Activated gamma-delta T cell treated with Interleukin-2 at 50 U/mL for 16 hours (primary cell): ENCODE measurements around the gene LYSMD2.

Experiments used
- DNase-seq: peaks from one replicate; pipeline ENCODE4 v3.0.0-alpha.2; 2020

LYSMD2 gene

DNA sequence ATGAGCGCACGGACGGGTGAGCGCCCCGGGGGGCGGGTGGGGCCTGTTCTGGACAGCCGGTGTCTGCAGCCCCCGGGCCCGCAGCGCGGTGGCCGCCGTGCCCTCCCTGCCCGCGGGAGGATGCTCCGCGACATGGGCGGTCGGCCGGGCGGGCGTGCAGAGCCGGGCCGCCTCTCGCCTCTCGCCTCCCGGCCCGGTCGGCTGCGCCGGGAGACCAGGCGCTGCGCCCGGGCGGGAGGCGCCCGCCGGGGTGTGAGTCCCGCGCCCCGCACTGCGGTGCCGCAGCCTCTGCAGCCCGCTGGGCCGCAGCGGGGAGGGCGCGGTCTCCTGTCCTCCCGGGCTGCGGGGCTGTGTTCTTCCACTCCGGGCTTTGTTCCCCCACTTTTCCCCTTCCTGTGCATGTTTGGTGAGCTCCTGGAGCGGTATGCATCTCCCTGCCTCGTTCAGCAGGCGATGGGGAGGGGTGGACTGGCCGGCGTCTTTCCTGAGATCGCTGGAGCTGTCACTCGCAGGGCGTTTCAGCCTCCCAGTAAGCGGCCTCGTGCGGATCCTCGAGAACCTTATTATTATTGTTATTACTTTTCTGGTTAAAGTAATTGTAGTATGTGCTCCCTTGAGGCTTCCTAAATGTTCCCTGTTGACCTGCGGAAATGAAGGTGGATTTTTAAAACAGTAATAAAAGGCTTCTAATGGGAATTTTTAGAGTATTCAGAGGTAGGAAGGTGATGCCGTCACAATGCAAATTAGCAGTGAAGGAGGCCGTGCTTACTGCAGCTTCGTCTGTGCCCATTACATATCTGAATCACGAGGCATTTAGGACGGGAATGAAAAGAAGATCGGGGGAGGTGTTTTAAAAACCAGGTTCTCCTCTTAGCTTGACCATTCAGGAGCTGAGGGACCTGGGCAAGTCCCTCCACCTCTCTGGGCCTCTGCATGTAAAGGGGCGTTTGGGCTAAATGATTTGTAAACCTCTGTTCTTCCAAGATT lies 14.5 kb upstream of the LYSMD2 start:
- no peak for DNase-seq

DNA sequence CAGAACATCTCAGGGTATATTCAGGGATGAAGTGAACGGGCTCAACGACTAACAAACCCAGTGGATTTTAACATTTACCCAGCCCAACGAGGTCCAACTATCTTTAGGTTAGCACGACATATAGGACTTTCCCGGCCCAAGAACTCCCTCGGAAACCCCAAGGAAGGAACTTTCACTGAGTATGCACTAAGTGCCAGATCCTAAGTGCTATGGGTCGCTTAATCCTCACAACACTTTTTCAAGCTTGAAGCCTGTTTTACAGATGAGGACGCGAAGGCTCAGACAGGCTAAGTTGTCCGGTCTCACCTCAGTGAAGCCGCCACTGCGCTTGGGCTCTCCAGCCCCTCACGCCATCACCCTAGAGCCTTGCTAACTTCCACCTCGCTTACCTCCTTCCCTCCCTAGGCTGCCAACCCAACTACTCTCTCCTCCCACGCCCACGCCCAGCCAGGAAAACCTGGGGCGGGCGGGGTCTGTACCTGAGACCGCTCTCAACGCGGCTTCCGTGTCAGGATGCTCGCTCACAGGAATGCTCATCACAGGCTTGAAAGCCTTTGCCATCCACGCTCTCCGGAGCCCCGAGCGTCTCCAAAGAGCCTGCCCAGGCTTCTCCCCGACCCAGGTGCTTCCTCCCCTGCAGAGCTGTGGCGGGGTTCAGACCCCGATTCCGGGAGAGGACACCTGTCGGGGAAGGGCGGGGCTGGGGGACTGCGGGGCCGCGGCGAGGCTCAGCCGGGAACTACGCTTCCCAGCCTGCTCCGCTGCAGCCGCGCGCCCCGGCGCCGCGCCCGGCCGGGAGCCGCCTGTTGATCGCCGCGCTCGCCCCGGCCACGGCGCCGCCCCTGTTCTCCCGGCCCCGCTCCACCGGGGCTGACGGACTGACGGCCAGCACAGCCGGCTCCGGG lies 13.6 kb upstream of the LYSMD2 start, which contains the start of gene TMOD2:
TMOD2 (plus strand) TSS at position 806 of the 905 bp plus-strand sequence. CDS start 14,845 bp downstream, outside the sequence.
- peak; percentile 31 for DNase-seq

DNA sequence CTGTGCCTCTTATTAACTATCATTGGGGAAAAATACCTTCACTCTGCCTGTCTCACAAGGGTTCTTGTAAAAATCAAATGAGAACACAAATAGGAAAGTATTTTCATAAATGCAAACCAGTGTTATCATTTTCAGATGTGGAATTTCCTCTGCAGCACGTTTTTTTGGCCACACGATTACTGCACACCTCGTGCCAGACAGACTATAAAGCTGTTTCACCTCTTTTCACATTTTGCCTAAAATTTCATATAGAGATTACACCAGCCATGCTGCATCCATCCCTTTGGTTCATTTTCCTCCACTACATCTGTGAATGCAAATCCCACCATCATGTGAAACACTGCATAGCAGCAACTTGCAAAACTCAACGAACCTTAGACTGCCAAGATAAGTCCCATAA lies 12.7 kb upstream of the LYSMD2 start:
- DNase-seq, result no peak

DNA sequence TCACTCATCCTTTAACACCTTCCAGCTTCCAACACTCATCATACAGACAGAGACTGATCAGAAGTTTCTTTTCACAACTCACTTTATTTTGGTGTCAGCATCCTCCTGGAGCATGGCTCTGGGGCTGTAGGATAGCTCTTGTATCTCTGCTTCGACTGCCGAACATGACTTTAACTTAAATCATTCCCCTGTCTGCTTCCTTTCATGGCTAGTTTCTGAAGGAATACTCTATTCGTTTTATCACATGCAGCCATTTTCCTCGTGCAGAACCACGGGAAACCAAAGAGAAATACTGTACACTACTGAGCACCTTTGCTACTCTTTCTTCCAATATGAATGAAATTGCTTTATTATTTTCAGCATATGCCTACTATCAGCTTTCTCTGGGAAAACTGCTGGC lies 11.9 kb upstream of the LYSMD2 start:
- DNase-seq, result no peak

DNA sequence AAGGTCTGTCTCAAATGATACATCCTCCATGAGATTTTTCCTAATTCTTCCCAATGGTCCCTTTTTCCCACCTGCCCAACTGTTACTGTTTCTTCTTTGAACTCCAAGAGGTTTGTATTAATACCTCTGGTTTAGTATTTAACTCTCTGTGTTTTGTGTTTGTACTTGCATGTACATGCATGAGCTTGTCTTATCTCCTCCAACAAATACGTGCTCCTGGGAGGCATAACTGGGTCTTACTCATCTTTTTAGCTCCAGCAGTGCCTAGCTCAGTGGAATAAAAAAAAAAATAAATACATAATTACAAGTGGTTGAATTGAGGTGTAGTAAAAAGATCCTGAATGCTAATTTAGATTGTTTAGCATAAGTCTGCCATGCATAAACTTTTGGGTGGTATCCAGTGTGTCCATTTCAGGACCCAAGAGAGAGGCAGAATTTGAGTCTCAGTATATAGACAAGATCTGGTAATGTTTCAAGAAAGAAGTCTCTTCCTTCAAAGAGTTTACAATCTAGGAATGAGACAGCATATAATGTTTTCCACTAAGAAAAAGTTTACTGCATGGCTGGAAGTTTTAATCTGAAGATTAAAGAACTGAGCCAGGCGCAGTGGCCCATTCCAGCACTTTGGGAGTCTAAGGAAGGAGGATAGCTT lies 1.7 kb upstream of the LYSMD2 start:
- DNase-seq, result no peak

DNA sequence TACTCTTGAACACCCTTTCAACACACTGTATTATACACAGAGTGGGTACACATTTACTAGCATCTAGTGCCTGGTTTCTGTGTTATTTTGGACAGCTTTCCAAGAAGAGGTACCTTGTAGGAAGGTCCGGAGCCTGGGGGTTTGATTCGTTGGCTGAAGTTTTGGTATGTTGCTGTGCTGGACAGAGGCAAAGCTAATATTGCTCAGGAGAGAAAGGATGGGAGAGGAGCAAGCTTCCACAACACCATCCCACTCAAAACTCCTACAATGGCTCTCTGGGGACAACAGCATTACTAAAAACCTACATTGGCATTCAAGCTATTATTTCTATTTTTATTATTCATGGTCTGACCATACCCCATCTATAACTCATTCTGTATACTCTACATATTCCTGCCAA lies 1.1 kb upstream of the LYSMD2 start:
- DNase-seq, result no peak

DNA sequence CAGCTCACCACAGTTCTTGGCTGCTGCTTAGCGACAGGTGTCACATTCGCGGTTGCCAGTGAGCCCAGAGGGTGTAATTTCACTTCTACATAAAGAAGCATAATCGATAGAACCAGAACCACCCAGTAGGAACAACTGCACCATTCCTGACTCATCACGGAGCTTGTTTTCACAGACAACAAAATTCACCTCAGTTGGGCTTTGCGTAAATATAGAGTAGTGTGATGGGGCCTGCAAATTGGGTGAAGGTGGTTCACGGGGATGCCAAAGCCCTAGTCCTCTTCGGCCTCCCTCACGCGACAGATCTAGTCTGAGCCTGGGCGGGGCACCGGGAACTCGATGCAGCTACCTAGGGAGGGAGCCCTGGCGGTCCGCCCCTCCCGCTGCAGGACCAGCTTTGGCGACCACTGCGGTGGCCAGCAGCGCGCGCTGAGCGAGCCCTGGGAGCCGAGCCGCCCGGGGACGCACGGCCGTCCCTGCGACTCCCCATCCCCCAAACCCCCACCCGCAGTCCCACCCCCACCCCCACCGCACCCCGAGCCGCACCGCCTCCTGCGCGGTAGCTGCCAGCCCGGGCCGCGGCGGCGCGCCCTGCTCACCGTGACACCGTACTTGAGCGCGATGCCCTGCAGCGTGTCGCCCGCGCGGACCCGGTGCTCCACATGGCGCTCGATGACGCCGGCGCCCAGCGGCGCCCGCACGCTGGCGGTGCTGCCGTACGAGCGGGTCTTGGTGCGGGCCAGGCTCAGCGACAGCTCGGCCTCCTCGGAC lies 519 bp downstream of the LYSMD2 start:
- DNase-seq, result peak; percentile 45

DNA sequence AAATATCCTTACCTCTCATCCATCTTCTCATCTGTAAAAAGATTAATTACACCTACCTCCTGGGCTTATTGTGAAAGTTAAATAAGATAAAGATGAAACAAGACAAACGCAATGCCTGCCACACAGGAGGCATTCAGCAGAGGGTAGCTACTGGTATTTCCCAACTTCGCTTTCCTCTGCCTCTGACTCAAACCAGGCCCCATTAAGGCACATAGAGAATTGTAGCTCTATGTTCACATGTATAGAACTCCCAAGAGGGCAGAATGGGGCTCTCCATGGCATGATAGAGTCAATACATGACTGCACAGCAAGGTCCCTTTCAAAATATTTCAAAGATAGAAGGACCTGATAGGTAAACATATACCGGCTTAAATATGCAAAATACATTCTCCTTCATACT lies 1.4 kb downstream of the LYSMD2 start:
- DNase-seq, result no peak

DNA sequence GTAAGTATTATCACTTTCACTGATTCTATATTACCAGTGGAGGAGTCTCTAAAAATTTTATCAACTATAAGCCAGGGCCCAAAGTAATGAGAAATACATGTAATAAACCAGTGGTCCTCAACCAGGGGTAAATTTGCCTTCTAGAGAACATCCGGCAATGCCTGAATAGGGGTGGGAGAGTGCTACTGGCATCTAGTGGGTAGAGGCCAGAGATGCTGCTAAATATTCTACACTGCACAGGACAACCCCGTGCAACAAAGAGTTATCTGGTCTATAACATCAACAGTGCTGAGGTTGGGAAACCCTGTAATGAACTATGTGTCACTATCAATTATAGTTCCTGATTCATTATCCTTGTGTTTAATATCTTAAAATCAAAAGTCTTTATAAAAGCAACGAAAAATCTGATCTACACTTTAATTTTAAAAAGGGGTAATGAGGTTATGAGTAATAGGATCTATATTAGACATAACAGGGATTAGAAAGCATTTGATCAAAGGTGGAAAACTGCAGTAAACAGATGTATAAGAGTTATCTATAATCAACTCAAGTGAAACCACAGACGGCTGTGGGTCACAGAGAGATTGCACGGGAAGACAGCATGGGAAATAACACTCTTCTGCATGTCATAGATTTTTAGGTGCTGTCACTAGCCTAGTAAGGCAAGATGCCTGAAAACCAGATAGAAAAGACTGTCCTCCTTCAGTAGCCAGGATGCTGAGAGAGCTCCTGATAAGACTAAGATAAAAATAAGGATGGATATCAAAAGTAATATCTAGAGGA lies 2.0 kb downstream of the LYSMD2 start:
- no peak for DNase-seq

DNA sequence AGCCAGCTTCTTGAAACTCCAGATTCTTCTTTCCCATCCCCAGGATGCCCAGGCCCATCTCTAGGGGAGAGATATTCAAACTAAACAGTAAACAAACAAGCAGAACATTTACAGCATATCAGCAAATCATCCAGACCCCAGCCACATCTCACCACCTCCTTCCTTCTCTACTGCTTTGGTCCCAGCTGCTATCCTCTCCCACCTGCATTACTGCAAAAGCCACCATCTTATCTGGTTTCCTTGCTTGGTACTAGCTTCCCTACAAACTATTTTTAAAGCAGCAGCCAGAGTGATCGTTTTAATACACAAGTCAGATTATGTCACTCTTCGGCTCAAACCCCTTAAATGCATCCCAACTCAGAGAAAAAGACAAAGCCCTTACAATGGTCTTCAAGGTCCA lies 4.8 kb downstream of the LYSMD2 start:
- no peak for DNase-seq

DNA sequence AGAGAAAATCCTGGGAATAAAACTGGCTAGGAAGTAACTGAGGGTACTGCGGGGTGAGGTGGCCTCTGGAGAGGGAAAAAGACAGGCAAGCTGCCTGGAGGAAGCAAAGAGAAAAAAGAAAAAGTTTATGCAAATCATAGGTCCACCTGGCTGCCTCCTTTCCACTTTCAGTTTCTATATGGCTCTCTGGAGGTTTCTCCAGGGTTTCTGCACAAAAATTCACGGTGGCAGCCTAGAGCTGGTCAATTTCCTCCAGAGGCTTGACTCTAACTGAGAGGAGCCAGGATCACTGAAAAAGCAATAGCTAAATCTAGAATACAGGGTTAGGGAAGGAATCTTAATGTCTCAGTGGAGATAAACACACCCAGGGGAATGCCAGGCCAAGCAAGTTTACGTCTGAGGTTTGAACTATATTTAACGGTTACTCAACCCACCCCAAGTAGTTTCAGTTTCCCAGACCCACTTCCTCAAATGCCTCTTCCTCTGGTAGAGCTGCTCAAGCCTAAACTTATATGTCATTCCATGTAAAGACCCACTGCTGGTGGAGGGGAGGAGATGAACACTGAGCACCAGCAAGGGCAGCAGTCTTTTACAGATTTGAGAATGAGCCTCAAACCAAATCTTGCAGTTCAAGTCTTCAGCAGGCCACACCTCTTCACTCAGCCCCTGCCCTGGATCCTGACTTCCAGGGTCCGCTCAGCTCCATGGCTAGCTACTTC lies 5.7 kb downstream of the LYSMD2 start:
- DNase-seq, result peak; percentile 38

DNA sequence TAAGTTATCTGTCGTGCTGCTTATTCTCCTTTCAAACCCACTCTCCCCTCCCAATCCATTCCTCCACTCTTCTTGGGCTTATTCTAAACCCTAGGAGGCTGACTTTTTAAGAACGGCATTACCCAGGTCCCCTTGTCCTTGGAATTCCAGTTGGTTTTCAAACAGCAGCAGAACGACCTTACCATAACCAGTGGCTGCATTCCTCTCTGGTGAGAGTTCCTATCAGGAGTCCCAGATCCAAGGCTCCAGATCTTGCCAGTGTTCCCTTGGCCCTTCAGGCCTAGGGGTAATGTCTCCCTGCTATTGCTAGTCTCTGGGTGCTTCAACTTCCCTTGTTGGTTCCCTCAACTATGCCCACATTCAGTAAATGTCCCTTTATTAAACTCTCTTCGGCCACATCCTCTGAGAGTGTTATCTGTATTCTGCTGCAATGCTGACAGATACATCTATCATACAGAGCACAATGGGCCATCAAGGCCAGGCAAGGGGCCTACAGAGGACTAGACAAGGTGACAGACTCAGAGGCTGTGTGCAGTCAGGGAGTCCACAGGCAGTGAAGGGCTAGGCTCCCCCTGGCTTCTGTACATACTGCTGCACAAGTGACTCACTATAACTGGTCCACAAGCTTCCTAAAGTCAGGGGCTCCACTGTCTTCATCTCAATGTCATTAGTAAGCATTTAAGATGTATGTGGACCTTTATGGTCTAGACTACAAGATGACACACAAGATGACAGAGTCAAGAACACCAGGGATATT lies 10.1 kb downstream of the LYSMD2 start:
- DNase-seq, result no peak

DNA sequence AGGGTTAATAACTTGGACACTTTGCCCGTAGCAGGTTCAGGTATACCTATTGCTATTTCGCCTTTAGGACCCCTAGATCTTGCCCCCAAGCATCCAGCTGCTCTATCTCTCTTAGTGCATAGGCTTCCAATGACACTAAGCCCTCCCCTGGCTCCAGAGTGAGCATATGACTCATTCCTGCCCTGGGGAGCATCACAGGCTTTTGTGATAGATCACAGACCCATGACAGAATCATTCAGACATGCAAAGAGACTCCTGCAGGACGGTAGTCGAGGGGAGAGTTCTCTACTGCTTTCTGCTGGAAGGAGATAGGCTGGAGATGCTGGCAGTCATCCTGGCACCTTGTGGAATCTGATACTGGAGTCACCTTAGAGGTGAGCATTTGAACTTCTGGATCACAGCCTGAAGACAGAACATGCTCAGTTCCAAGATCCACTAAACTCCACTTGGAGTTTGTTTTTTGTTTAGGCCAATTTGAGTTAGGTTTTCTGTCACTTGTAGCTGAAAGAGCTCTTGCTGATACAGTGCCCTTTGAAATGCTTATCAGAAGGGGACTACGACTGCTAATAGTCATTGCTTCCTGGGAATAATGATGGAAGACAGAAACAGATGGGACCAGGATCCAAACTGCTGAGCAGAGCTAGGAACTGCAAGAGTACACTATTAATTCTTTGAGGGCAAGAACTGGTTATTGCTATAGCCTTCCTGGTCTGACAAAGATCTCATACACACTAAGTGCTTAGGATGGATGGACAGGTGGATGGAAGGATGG lies 11.0 kb downstream of the LYSMD2 start:
- DNase-seq, result peak; percentile 23

DNA sequence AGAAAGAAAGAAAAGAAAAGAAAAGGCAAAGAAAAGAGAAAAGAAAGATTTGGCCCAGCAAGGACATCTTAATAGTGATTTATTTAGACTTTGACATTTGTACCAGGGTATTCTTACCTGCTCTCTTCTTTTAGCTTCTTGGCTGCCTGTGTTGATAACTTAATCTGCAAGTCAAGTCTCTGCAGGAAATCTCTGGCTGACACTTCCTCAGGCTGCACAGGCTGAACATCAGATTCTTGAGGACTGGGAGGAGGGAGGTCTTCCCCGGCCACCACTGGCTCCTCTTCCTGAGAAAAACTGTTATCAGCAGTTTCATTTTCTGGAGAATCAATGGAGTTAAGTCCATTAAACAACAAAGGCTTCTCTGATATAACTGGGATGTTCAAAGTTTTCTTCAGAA lies 12.8 kb downstream of the LYSMD2 start:
- DNase-seq, result no peak

DNA sequence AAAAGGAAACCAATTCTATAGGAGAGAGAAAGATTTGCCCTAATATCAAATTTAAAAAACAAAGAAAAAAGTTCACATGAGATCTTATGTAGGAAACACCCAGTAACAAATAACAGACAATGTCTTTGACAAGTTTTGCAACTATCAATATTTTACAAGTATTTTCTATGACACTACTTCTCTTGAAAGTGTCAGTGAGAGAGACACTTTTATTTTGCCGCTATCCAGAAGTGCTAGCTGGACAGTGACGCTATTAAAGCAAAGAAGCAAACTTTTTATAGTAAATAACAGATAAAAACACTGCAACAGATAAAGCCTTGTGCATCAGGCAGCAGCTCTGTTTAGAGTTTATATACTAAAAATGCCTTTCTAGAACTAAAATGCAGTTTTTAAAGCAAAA lies 13.3 kb downstream of the LYSMD2 start:
- DNase-seq, result no peak

DNA sequence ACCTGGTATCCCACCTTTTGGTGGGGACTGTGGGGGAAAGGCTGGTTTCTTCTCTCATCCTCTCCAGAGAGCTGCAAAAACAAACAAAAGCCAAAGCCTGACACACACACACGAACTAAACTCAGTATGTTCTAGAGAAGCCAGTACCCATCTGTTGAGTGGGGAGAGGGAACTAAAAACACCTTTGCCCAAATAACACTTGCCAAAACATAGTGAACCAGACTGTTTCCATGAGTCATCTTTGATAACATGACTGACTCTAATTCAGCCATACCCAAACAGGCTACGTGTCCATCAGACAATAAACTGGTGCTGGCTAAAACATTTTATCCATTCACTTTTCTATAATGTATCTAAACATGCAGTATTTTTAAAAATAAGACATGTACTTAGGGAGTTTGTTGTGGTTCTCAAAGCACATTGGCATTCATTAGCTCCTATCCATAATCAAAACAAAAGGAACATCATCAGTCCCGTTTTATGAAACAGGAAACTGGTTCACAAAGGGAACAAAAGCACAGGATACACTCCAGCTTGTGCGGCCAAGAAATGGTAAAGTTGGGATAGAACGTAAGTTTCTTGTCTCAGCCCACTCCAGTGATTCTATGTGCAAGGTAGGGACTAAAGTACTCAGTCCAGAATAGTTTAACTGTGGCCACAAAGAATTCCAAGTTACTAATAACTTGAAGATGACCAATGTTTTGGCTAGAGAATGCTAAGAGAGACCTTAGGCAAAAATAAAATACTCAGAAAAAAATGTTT lies 16.1 kb downstream of the LYSMD2 start:
- no peak for DNase-seq

DNA sequence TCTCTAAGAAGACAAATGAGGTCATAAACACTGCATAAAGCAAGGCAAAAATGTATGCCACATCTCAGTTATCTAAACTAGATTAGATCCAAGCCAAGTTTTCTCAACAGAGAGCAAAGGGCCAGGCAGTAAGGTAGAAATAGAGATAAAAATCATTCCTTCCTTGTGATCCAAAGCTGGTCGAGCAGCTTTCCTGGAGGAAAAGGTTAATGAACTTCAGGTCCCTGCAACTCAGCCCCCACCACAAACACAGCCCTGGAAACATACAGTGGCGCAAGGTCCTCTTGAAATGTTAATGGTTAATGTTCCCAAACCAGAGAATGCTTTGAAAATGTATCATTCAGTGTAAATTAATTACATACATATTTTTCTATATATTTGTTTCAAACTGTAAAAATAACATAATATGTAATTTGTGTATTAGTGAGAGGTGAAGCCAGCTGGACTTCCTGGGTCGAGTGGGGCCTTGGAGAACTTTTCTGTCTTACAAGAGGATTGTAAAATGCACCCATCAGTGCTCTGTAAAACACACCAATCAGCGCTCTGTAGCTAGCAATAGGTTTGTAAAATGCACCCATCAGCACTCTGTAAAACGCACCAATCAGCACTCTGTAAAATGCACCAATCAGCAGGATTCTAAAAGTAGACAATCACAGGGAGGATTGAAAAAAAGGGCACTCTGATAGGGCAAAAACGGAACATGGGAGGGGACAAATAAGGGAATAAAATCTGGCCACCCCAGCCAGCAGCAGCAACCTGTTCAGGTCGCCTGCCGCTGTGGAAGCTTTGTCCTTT lies 17.1 kb downstream of the LYSMD2 start:
- DNase-seq, result no peak
